Measurements from ENCODE around the gene FRMD4A. TPM values are rescaled to one million over a fixed set of nuclear protein-coding genes. Genes with fewer than 3 reads are reported as not detected.

The FRMD4A gene
- 2.6 to 3.8 TPM (median 3.2 TPM) in 5 replicates for total RNA-seq (2022; extraction: Qiagen RNA extraction)

DNA sequence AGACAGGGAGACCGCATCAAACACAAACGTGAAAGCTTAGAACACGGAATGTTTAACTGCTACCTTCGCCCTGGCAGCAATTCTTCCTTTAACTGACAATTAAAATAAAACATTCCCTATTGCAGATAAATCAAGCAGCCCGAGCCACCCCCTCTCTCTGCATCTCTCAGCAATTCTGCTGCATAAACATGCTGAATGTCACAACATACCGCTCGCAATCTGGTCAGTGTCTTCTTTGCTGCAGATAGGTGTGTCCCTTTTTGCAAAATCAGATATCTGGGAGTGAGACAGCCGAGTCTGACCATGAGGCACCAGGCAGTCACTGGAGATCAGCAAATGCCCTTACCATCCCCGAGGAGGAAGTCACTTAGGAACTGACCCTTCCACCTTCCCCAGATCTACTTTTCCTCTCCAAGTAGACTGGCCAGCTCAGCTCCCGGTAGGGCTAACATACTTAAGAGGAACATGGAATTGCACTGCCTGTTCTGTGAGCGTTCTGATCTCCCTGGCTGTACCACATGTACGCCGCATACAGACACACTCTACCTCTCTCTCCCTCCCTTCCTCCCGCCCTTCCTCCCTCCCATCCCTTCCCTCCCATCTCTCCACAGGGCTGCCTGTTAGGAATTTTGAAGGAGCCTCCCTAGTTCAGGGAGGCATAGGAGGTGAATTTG is at the start of gene FRMD4A:
Gene FRMD4A (minus strand): TSS at position 537 of the 674 bp plus-strand sequence.

Data from A549 treated with Hydrocortisone at 1 μM for 4 hours (cell line).